CD4-positive, alpha-beta T cell (primary cell): Measurements from ENCODE around the gene DGKB. TPM values are rescaled to one million over a fixed set of nuclear protein-coding genes. Genes with fewer than 3 reads are reported as not detected.

Experiments used
- ATAC-seq: fragments of 200-7000 bp; cut with Tn5 transposase; one replicate; pipeline ENCODE4 v1.10.0; 2022; ENCODE audit warnings: mild to moderate bottlenecking; ENCODE audit not compliant: poor library complexity
- CTCF ChIA-PET: fragments of 350-600 bp; sonication (Branson Sonifier 250); formaldehyde crosslinking; loops from one replicate; lab custom pipeline; 2021; ENCODE audit warnings: antibody characterized with exemption, inconsistent platforms; lab: Charles Lee
- POLR2A ChIA-PET: fragments of 350-600 bp; sonication (Branson Sonifier 250); formaldehyde crosslinking; loops from one replicate; lab custom pipeline; 2021; ENCODE audit warnings: antibody characterized with exemption, inconsistent platforms; lab: Charles Lee
- DNase-seq, 14 experiments: peaks; one replicate each; pipeline ENCODE4 v3.0.0-alpha.2; 2013 to 2020; ENCODE audit warnings: mixed read lengths in 2 of 14
- H3K27ac ChIP-seq, 2 donors: one replicate each; pipeline versions ENCODE4 v1.5.1 to v1.7.0; 2013; ENCODE audit warnings: low read length in 2 of 2, low read depth in 1 of 2, mild to moderate bottlenecking in 1 of 2
- H3K27me3 ChIP-seq, 2 experiments: 1 replicate in 1 of 2; 2 replicates in 1 of 2; pipeline versions ENCODE4 v1.6.1 to v1.7.0; 2013; ENCODE audit warnings: low read length in 2 of 2, control low read depth in 1 of 2, mild to moderate bottlenecking in 1 of 2, moderate library complexity in 1 of 2; ENCODE audit not compliant: insufficient read depth in 2 of 2, control insufficient read depth in 1 of 2
- H3K36me3 ChIP-seq: one replicate; pipeline ENCODE4 v1.6.1; 2013; ENCODE audit warnings: low read length, control low read depth; ENCODE audit not compliant: insufficient read depth
- H3K4me1 ChIP-seq: one replicate; pipeline ENCODE4 v1.6.1; 2013; ENCODE audit warnings: low read length, control low read depth; ENCODE audit not compliant: insufficient read depth
- H3K4me3 ChIP-seq: one replicate; pipeline ENCODE4 v1.5.1; 2013; ENCODE audit warnings: mild to moderate bottlenecking, low read length, moderate library complexity
- H3K9me3 ChIP-seq, 2 experiments: 1 replicate in 1 of 2; 2 replicates in 1 of 2; pipeline versions ENCODE4 v1.6.1 to v1.7.0; 2013; ENCODE audit warnings: low read length in 2 of 2, mild to moderate bottlenecking in 2 of 2, control low read depth in 1 of 2, moderate library complexity in 1 of 2; ENCODE audit not compliant: control insufficient read depth in 1 of 2, insufficient read depth in 1 of 2
- H3K27ac Mint-ChIP-seq: one replicate; pipeline ENCODE4 v1.8.0; 2020; ENCODE audit warnings: mixed read lengths
- H3K27me3 Mint-ChIP-seq: one replicate; pipeline ENCODE4 v1.8.0; 2021; ENCODE audit warnings: mixed read lengths
- H3K36me3 Mint-ChIP-seq: one replicate; pipeline ENCODE4 v1.8.0; 2021; ENCODE audit warnings: low read depth, mixed read lengths
- H3K4me1 Mint-ChIP-seq: one replicate; pipeline ENCODE4 v1.8.0; 2021; ENCODE audit warnings: low read depth, mixed read lengths
- H3K4me3 Mint-ChIP-seq: one replicate; pipeline ENCODE4 v1.8.0; 2020; ENCODE audit warnings: mild to moderate bottlenecking, mixed read lengths
- H3K9me3 Mint-ChIP-seq: one replicate; pipeline ENCODE4 v1.8.0; 2020; ENCODE audit warnings: mixed read lengths
- intact Hi-C, 2 experiments: fragments of 100-400 bp; cut with DNase I in 1 of 2; cut with micrococcal nuclease in 1 of 2; formaldehyde crosslinking; loops; one replicate each; pipeline versions ENCODE4 v1.15.1 to v1.9.0; 2023 to 2025; cut with DNase I, micrococcal nuclease
- total RNA-seq, 174 experiments: library from RNA in 2 of 174; stranded (reverse) in 2 of 174; gene quantifications; one replicate each; pipeline ENCODE4 v1.2.3 and lab custom pipeline; 2021 to 2026
- TF ChIP-seq, protein P1 (sequence below): fragments of 200-600 bp; IDR thresholded peaks from one replicate; pipeline ENCODE4 v1.8.0; 2022; ENCODE audit warnings: antibody characterized with exemption, mild to moderate bottlenecking

The DGKB gene
- total RNA-seq, 2 experiments from 2014 or later, result not detected

DNA sequence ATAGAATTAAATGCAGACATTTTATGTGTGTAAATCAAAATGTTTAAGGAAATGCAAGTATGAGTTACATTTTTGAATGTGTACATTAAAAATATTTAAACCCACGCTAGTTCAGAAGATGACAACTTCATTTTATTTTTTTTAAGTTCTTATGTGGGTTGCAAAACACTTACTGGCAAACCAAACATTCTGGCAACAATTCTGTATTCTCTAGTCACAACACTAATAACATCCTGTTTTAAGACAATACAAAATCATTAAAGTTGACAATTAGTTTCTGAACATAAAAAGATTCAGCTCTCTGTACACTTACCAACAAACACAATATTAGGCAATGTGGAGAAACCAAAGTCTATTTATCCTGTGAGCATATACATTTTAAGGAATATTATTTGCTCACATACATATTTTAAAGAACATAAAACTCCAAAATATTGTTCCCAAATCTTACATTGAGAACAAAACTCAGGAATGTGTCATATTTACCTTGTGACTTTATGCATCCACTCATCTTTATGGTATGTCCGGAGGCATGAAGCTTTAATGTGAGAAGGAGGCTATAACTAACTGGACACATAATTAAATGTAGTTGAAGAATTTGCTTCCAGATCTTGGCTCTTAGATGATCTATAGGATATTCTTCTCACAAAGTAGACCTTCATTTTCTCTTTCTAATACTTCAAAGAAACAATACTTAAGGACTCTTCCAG lies 134.7 kb downstream of the DGKB start:
- Histone ChIP-seq H3K36me3 (no peaks in the 10 kb centered on the region), H3K9me3 (no peaks in the 10 kb centered on the region), H3K4me3 (no peak overlapping the region), H3K27me3 (no peaks in the 10 kb centered on the region), H3K27ac (no peak overlapping the region), H3K4me1 (no peaks in the 10 kb centered on the region)
- CTCF ChIA-PET, result no interaction called here
- H3K27me3 Mint-ChIP-seq, result no peaks in the 10 kb centered on the region
- H3K4me3 Mint-ChIP-seq, result no peak overlapping the region
- ATAC-seq (no peak), DNase-seq (no peak)
- H3K27ac Mint-ChIP-seq, result no peak overlapping the region
- no peaks in the 10 kb centered on the region for H3K4me1 Mint-ChIP-seq
- TF ChIP-seq, protein P1, sequence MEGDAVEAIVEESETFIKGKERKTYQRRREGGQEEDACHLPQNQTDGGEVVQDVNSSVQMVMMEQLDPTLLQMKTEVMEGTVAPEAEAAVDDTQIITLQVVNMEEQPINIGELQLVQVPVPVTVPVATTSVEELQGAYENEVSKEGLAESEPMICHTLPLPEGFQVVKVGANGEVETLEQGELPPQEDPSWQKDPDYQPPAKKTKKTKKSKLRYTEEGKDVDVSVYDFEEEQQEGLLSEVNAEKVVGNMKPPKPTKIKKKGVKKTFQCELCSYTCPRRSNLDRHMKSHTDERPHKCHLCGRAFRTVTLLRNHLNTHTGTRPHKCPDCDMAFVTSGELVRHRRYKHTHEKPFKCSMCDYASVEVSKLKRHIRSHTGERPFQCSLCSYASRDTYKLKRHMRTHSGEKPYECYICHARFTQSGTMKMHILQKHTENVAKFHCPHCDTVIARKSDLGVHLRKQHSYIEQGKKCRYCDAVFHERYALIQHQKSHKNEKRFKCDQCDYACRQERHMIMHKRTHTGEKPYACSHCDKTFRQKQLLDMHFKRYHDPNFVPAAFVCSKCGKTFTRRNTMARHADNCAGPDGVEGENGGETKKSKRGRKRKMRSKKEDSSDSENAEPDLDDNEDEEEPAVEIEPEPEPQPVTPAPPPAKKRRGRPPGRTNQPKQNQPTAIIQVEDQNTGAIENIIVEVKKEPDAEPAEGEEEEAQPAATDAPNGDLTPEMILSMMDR, result no peak
- H3K36me3 Mint-ChIP-seq, result no peaks in the 10 kb centered on the region
- H3K9me3 Mint-ChIP-seq, result peaks cover 3% of the 10 kb centered on the region
- POLR2A ChIA-PET, result no interaction called here
- intact Hi-C loops, result no loop called here

DNA sequence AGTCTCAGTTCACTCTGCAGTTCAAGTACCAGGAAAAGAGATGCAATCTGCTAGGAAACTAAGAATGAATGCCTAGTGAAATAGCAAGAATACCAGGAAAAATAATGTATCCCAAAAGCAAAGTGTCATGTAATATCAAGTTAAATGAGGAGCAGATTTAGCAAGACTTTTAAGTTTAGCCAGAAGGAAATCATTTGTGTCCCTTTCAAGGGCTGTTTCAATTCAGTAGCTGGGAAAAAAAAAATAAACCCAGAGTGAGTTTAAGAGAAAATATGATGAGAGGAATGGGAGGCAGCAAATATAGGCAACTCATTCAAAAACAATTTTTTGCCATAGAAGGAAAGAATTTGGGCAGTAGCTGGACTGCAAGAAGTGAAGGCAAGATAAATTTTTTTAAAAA lies 135.8 kb downstream of the DGKB start:
- ATAC-seq, result no peak
- intact Hi-C loops, result no loop called here
- TF ChIP-seq, protein P1, result no peak

DNA sequence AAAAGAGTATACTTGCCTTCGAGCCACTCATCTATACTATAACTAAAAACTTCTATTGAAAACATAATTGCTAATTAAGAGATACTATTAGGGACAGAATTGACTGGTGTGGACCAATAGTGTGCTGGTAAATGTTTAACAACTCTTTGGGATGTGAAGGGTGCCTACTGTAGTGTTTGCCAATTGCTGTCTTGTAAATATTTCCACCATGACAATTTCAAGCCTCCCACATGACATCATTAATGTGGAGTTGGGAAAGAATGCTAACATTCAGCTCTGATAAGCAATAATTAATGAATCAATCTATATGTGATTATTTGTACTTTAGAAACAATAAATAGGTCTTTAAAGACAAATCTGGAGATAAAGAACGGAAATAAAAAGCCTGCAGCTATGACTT lies 136.8 kb downstream of the DGKB start:
- no peaks in the 10 kb centered on the region for H3K9me3 ChIP-seq
- no peak overlapping the region for H3K4me3 ChIP-seq
- peaks cover 5% of the 10 kb centered on the region for H3K9me3 Mint-ChIP-seq
- H3K27ac ChIP-seq, result no peak overlapping the region
- TF ChIP-seq, protein P1, result no peak
- H3K36me3 ChIP-seq, result no peaks in the 10 kb centered on the region
- H3K4me1 ChIP-seq, result no peaks in the 10 kb centered on the region
- no peaks in the 10 kb centered on the region for H3K4me1 Mint-ChIP-seq
- H3K27me3 Mint-ChIP-seq, result no peaks in the 10 kb centered on the region
- ATAC-seq (no peak), DNase-seq (no peak)
- ChIA-PET POLR2A (no interaction called here), CTCF (no interaction called here)
- H3K27me3 ChIP-seq, result no peaks in the 10 kb centered on the region
- H3K27ac Mint-ChIP-seq, result no peak overlapping the region
- no peaks in the 10 kb centered on the region for H3K36me3 Mint-ChIP-seq
- H3K4me3 Mint-ChIP-seq, result no peak overlapping the region
- intact Hi-C loops, result no loop called here

More for the DNA sequence above, 135.8 kb downstream of the DGKB start:
- H3K36me3 Mint-ChIP-seq, result no peaks in the 10 kb centered on the region
- no peak overlapping the region for H3K27ac Mint-ChIP-seq
- peaks cover 3% of the 10 kb centered on the region for H3K9me3 Mint-ChIP-seq
- H3K27me3 Mint-ChIP-seq, result no peaks in the 10 kb centered on the region
- H3K36me3 ChIP-seq, result no peaks in the 10 kb centered on the region
- H3K27me3 ChIP-seq, result no peaks in the 10 kb centered on the region
- ChIA-PET POLR2A (no interaction called here), CTCF (no interaction called here)
- H3K4me1 Mint-ChIP-seq, result no peaks in the 10 kb centered on the region
- no peak overlapping the region for H3K4me3 ChIP-seq
- H3K9me3 ChIP-seq, result no peaks in the 10 kb centered on the region
- H3K27ac ChIP-seq, result no peak overlapping the region
- H3K4me3 Mint-ChIP-seq, result no peak overlapping the region
- no peak for DNase-seq
- no peaks in the 10 kb centered on the region for H3K4me1 ChIP-seq
